HL-60 (cell line): Measurements from ENCODE around the gene CERKL.

Experiments used
- DNase-seq, 2 experiments: peaks; one replicate each; pipeline ENCODE4 v3.0.0-alpha.2; 2010 to 2020; ENCODE audit warnings: low read depth in 1 of 2, low spot score in 1 of 2
- H3K27ac ChIP-seq: fragments of 250-450 bp; sonication (Bioruptor Pico); replicated peaks from 2 replicates; pipeline ENCODE4 v1.5.1; 2020; ENCODE audit warnings: mild to moderate bottlenecking, moderate library complexity
- H3K27me3 ChIP-seq: fragments of 250-450 bp; sonication (Bioruptor Pico); 2 replicates; pipeline ENCODE4 v1.5.1; 2021; ENCODE audit warnings: mild to moderate bottlenecking, moderate library complexity; ENCODE audit not compliant: insufficient read depth, poor library complexity, severe bottlenecking
- H3K4me3 ChIP-seq: replicated peaks from 2 replicates; pipeline ENCODE4 v1.5.1; 2011; ENCODE audit warnings: mild to moderate bottlenecking, control low read depth, low read length; ENCODE audit not compliant: insufficient read depth
- GABPA ChIP-seq: IDR thresholded peaks from 2 replicates; pipeline ENCODE4 v1.6.1; 2012; ENCODE audit warnings: low read depth
- POLR2AphosphoS5 ChIP-seq: IDR thresholded peaks from 2 replicates; pipeline ENCODE4 v1.6.1; 2012; ENCODE audit warnings: low read depth
- SPI1 ChIP-seq: IDR thresholded peaks from 2 replicates; pipeline ENCODE4 v1.6.1; 2012; ENCODE audit warnings: low read depth, mild to moderate bottlenecking, borderline replicate concordance
- TF ChIP-seq, protein P1 (sequence below): IDR thresholded peaks from one replicate; pipeline ENCODE4 v1.5.1; 2011; ENCODE audit warnings: low read length, control low read depth, inconsistent platforms; ENCODE audit not compliant: insufficient read depth
- TF ChIP-seq, protein P2 (sequence below): IDR thresholded peaks from 2 replicates; pipeline ENCODE4 v1.6.1; 2012; ENCODE audit warnings: low read depth; ENCODE audit not compliant: insufficient replicate concordance

Gene CERKL

DNA sequence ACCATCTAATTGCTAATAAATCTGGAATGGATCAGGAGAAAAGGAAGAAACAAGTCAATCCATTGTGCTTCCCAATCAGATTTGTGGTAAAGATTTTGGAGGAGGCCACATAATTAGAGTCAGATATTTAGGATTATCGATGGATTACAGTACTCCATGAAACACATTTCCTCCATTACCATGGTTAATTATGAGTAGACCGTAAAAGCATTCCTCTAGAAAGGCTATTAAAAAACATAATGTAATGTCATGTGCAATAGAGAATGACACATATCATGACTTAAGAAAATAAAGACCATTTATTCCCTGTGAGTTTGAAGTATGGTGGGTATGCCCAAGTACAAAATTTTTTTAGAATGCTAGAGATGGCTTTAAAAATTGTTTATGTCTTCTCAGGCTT lies 103.7 kb downstream of the CERKL start:
- no peak for DNase-seq
- Histone ChIP-seq H3K27me3 (no peaks in the 10 kb centered on the region), H3K27ac (no peak overlapping the region), H3K4me3 (no peak overlapping the region)
- TF ChIP-seq, protein P1, sequence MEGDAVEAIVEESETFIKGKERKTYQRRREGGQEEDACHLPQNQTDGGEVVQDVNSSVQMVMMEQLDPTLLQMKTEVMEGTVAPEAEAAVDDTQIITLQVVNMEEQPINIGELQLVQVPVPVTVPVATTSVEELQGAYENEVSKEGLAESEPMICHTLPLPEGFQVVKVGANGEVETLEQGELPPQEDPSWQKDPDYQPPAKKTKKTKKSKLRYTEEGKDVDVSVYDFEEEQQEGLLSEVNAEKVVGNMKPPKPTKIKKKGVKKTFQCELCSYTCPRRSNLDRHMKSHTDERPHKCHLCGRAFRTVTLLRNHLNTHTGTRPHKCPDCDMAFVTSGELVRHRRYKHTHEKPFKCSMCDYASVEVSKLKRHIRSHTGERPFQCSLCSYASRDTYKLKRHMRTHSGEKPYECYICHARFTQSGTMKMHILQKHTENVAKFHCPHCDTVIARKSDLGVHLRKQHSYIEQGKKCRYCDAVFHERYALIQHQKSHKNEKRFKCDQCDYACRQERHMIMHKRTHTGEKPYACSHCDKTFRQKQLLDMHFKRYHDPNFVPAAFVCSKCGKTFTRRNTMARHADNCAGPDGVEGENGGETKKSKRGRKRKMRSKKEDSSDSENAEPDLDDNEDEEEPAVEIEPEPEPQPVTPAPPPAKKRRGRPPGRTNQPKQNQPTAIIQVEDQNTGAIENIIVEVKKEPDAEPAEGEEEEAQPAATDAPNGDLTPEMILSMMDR = no peak
- no peak for TF ChIP-seq GABPA
- TF ChIP-seq SPI1 = no peak
- TF ChIP-seq, protein P2, sequence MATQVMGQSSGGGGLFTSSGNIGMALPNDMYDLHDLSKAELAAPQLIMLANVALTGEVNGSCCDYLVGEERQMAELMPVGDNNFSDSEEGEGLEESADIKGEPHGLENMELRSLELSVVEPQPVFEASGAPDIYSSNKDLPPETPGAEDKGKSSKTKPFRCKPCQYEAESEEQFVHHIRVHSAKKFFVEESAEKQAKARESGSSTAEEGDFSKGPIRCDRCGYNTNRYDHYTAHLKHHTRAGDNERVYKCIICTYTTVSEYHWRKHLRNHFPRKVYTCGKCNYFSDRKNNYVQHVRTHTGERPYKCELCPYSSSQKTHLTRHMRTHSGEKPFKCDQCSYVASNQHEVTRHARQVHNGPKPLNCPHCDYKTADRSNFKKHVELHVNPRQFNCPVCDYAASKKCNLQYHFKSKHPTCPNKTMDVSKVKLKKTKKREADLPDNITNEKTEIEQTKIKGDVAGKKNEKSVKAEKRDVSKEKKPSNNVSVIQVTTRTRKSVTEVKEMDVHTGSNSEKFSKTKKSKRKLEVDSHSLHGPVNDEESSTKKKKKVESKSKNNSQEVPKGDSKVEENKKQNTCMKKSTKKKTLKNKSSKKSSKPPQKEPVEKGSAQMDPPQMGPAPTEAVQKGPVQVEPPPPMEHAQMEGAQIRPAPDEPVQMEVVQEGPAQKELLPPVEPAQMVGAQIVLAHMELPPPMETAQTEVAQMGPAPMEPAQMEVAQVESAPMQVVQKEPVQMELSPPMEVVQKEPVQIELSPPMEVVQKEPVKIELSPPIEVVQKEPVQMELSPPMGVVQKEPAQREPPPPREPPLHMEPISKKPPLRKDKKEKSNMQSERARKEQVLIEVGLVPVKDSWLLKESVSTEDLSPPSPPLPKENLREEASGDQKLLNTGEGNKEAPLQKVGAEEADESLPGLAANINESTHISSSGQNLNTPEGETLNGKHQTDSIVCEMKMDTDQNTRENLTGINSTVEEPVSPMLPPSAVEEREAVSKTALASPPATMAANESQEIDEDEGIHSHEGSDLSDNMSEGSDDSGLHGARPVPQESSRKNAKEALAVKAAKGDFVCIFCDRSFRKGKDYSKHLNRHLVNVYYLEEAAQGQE = no peak
- TF ChIP-seq POLR2AphosphoS5 = no peak

DNA sequence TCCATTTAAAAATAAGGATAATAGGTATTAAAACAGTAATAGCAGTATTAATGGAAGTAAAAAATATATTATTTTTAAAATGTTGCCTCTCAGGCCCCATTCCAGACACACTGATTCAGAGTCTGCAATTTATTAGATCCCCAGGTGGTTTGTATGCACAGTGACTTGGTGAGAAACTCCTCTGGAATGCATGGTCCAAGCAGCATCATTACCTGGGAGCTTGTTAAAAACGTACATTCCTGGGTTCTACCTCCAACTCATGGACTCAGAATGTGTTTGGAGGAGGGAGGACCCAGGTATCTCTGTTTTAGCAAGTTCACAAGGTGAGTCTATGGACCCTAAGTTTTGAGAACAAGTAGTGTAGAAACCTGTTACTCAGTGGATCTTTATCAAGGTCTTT lies 104.1 kb downstream of the CERKL start:
- Histone ChIP-seq H3K27me3 (no peaks in the 10 kb centered on the region), H3K27ac (no peak overlapping the region), H3K4me3 (no peak overlapping the region)
- TF ChIP-seq GABPA (no peak), POLR2AphosphoS5 (no peak), SPI1 (no peak)
- TF ChIP-seq, protein P1 = no peak
- TF ChIP-seq, protein P2 = no peak
- DNase-seq = no peak

DNA sequence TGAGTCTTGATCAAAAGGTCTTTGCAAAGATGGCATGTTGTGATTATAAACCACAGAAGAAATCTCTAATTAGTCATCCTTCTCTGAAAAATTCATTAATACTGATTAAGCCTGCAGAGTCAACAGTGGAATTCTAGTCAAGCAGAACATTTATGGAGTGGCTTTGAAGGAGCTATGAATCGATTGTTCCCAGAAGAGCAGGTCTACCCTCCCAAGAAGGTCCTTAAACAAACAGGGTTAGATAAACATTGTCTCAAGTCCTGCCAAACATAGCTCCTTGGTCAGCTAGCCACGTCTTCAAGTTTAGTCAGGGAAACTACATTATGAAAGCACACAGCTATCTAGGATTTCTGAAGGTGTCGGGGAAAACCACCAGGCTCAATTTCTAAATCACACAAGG lies 110.8 kb downstream of the CERKL start:
- Histone ChIP-seq H3K4me3 (no peak overlapping the region), H3K27me3 (no peaks in the 10 kb centered on the region), H3K27ac (no peak overlapping the region)
- no peak for DNase-seq
- TF ChIP-seq SPI1 (no peak), POLR2AphosphoS5 (no peak), GABPA (no peak)
- TF ChIP-seq, protein P1 = no peak
- TF ChIP-seq, protein P2 = no peak
